ENCODE measurements around the gene ZMYND19.
"Not testable (repeated sequence)": the region's sequence is repeated elsewhere in the genome, so short reads cannot be mapped to it uniquely, and the experiment has no call there.

ZMYND19 gene

DNA sequence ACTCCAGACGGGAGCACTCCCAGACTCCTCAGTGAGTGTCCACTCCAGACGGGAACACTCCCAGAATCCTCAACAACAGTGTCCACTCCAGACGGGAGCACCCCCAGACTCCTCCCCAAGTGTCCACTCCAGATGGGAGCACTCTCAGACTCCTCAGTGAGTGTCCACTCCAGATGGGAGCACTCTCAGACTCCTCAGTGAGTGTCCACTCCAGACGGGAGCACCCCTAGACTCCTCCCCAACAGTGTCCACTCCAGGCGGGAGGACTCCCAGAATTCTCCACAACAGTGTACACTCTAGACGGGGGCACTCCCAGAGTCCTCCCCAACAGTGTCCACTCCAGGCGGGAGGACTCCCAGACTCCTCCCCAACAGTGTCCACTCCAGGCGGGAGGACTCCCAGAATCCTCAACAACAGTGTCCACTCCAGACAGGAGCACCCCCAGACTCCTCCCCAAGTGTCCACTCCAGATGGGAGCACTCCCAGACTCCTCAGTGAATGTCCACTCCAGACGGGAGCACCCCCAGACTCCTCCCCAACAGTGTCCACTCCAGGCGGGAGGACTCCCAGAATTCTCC, 57.3 kb downstream of the ZMYND19 start:
- DNase-seq (ENCODE audit: low read depth in 2 of 2), result not testable (repeated sequence)
